NT2/D1 (cell line): ENCODE results near the gene FCRLA.
"Not testable (repeated sequence)": the region's sequence is repeated elsewhere in the genome, so short reads cannot be mapped to it uniquely, and the experiment has no call there.

Experiments
- DNase-seq: peaks from one replicate; pipeline ENCODE4 v3.0.0-alpha.2; 2011; ENCODE audit warnings: low read depth, low spot score
- H3K27me3 ChIP-seq: 2 replicates; pipeline ENCODE4 v1.6.0; 2011; ENCODE audit warnings: mild to moderate bottlenecking; ENCODE audit not compliant: insufficient read length, insufficient read depth
- H3K36me3 ChIP-seq: 2 replicates; pipeline ENCODE4 v1.6.1; 2011; ENCODE audit warnings: mild to moderate bottlenecking, low read length, mixed read lengths; ENCODE audit not compliant: insufficient read depth, insufficient read length
- H3K4me1 ChIP-seq: 2 replicates; pipeline ENCODE4 v1.5.1; 2011; ENCODE audit not compliant: insufficient read depth, insufficient read length
- H3K4me3 ChIP-seq: 2 replicates; pipeline ENCODE4 v1.5.1; 2011; ENCODE audit warnings: low read depth; ENCODE audit not compliant: insufficient read length
- H3K9ac ChIP-seq: 2 replicates; pipeline ENCODE4 v1.6.0; 2011; ENCODE audit warnings: low read depth; ENCODE audit not compliant: insufficient read length
- H3K9me3 ChIP-seq: 2 replicates; pipeline ENCODE4 v1.5.1; 2011; ENCODE audit warnings: mild to moderate bottlenecking, low read length; ENCODE audit not compliant: insufficient read depth
- SUZ12 ChIP-seq: IDR thresholded peaks from 2 replicates; pipeline ENCODE4 v1.6.1; 2011; ENCODE audit not compliant: insufficient read length, insufficient read depth; ENCODE audit errors: extremely low read depth
- YY1 ChIP-seq: IDR thresholded peaks from 2 replicates; pipeline ENCODE4 v1.6.1; 2011; ENCODE audit not compliant: insufficient read length, insufficient read depth
- ZNF274 ChIP-seq: IDR thresholded peaks from 2 replicates; pipeline ENCODE4 v1.6.1; 2011; ENCODE audit warnings: mild to moderate bottlenecking, low read depth, low read length

Gene FCRLA

DNA sequence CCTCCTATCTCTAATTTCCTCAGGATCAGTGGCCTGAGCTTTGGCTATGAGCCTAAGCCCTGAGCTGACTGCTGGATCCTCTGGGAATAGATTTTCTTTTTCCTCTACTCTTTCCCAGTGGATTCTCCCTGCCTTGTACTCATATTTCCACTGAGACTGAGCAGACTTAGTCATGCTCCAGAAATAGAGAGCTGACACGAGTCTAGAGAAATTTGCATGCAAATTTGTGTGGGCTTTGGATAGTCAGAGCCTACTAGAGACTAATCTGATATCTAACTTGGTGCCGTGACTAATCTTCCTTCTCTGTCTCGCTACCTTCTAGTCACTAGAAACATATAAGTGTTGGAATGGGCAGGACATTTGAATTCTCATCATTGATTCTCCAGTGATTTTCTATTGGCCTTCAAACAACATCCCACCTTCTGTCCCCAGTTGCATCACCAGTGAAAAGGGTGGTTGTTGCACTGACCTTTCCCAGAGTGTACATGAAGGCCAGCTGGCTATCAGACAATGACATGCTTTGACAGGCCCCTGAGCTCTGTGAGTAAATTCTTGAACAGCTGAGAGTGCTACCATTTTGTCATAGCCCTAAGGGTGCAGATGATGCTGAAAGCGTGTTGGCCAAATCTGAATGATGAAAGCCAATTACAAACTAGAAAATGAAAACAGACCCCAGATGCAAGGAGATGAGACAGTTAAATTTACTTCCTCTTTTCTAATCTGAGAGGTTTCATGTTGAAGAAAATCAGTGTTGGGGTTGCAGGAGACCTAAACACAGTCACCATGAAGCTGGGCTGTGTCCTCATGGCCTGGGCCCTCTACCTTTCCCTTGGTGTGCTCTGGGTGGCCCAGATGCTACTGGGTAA is at the start of gene FCRLA:
Gene FCRLA (plus strand): TSS at position 748 of the 866 bp plus-strand sequence. CDS start 36 bp downstream, at position 784.
- no peak for DNase-seq
- Histone ChIP-seq H3K27me3 (no peaks in the 10 kb centered on the region), H3K9me3 (no peaks in the 10 kb centered on the region), H3K36me3 (no peaks in the 10 kb centered on the region), H3K4me1 (no peaks in the 10 kb centered on the region), H3K4me3 (no peak within 1 kb of the TSS), H3K9ac (no peak within 1 kb of the TSS)
- TF ChIP-seq SUZ12 (no peak), ZNF274 (no peak), YY1 (no peak)

GRCh38 chr1:161658524-161658923 is 48.5 kb upstream of the FCRLA start:
- not testable (repeated sequence) for H3K9me3 ChIP-seq, DNase-seq, H3K36me3 ChIP-seq, H3K4me3 ChIP-seq, H3K4me1 ChIP-seq, H3K27me3 ChIP-seq, H3K9ac ChIP-seq

DNA sequence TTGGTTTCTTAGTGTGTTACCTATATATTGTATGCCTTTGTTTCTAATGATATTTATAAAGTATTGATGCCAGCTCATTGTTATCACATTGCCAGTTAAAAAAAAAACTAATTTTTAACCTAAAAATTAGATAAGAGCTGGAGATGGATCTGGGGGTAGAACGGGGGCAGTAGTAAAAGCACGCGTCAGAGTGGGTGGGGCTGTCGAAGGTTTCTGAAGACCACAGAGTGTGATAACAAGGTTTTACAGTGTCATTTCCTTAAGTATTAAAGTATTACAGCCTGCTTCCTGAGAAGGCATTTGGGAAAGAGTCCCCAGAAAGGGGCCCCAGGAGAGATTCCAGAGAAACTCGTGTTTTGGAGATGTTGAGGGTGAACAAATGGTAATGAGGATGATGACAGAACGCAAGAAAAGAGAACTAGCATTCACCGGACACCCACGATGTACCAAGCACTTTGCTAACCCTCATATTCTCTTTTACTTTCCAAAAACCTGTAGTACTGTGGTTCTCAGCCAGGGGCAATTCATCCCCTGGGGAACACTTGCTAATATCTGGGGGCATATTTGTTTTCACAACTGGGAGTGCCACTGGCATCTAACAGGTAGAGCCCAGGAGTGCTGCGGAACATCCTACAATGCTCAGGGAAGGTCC is 45.2 kb upstream of the FCRLA start:
- not testable (repeated sequence) for H3K9me3 ChIP-seq, H3K36me3 ChIP-seq, H3K4me3 ChIP-seq, DNase-seq, H3K27me3 ChIP-seq, H3K9ac ChIP-seq, H3K4me1 ChIP-seq

- not testable (repeated sequence) for H3K4me3 ChIP-seq, H3K9ac ChIP-seq, H3K4me1 ChIP-seq, H3K27me3 ChIP-seq, H3K36me3 ChIP-seq, DNase-seq, H3K9me3 ChIP-seq
Measured at GRCh38 chr1:161662684-161663339, 44.2 kb upstream of the FCRLA start, which contains the start of gene FCGR2B. Gene FCGR2B, plus strand, starts transcription at chr1:161663143. Its CDS starts 99 bp downstream, at chr1:161663242.

DNA sequence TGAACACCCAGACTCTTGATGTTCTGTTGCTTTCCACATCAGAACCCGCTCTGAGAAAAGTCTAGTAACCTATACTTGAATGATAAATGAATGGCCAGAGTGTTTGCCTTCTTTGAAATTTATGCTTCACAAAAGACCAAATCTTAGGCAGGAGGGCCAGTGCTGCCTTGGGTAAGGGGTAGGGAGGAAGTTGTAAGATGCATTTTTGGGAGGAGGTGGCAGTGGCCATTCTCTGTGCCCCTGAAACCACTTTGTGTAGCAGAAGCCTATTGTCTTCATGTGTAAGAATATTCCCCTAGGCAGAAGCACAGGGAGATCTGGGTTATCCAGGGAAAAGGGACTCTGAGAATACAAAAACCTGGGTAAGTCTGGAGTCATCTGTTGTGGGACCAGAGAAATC is 43.5 kb upstream of the FCRLA start:
- DNase-seq, H3K4me3 ChIP-seq, H3K9me3 ChIP-seq, H3K9ac ChIP-seq, H3K27me3 ChIP-seq, H3K4me1 ChIP-seq, H3K36me3 ChIP-seq: not testable (repeated sequence)

DNA sequence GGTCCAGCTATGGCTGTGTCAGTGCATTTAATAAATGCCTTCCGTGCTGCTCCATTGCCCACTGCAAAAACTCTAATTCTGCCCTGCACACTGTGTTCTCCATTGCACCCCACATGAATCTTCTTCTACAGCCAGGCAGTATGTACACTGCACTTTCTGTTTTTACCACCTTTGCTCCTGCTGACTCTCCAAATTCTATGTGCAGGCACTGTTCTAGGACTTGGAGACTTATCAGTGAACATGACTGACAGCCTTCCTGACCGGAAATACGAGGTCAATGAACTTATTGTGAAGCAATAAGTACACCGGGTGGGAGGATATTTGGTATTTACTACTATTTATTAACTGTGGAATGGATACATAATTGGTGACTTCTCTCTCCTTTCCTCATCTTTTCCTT is 42.3 kb upstream of the FCRLA start:
- not testable (repeated sequence) for H3K9ac ChIP-seq, H3K27me3 ChIP-seq, DNase-seq, H3K9me3 ChIP-seq, H3K36me3 ChIP-seq, H3K4me1 ChIP-seq, H3K4me3 ChIP-seq

DNA sequence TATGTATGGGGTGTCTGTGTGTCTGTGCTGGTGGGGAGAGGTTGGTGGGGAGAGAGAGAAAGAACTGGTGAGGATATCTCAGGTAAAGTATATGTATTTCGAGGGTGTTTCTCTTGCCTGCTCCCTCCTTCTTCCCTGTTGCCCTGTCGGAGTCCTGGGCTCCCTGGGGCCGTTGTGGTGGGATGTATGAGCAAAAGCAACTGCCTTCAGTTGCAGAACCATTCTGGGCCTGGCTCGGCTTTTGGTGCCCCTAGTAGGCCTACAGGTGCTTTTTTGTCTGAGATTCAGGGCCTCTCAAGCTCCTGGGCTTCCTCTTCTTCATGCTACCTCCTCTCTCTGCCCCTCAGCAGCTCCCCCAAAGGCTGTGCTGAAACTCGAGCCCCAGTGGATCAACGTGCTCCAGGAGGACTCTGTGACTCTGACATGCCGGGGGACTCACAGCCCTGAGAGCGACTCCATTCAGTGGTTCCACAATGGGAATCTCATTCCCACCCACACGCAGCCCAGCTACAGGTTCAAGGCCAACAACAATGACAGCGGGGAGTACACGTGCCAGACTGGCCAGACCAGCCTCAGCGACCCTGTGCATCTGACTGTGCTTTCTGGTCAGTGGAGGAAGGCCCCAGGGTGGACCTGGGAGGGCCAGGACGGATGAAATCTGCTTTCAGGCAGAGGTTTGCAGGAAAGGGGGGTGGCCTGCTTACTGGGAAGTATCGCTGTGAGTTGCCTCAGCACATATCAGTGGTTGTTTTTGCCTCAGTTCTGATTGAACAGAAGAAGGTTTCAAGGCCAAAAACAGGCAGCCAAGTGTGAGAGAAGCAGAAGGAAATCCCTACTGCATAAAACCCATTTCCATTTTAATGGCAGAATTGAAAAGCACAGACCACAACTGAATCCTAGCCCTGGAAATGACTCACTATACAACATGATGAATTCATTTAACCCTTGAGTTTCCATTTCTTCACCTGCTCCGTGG is 35.7 kb upstream of the FCRLA start:
- not testable (repeated sequence) for H3K4me3 ChIP-seq, H3K27me3 ChIP-seq, H3K36me3 ChIP-seq, H3K9me3 ChIP-seq, H3K4me1 ChIP-seq, DNase-seq, H3K9ac ChIP-seq

DNA sequence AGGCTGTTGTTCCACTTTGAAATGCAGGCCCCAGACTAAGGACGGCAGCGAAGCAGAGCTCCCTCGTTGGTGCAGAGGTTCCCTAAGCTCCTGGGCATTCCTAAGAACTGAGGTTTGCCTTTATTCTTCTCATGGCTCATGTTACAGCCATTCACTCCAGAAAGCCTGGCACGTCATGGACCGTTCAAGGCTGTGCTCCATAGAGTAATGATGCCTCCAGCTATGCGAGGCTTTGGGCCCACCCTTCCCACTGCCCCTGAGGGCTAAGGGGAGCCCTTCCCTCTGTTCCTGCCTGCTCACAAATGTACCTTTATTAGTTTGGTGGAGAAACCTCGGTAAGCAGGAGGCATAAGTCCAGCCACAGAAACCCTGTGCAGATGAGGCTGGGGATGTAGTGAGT is 33.6 kb upstream of the FCRLA start:
- H3K4me3 ChIP-seq, H3K27me3 ChIP-seq, H3K9ac ChIP-seq, H3K9me3 ChIP-seq, H3K4me1 ChIP-seq, DNase-seq, H3K36me3 ChIP-seq: not testable (repeated sequence)

- not testable (repeated sequence) for H3K4me1 ChIP-seq, DNase-seq, H3K36me3 ChIP-seq, H3K9me3 ChIP-seq, H3K27me3 ChIP-seq, H3K9ac ChIP-seq, H3K4me3 ChIP-seq
Measured at GRCh38 chr1:161674447-161674846, 32.6 kb upstream of the FCRLA start.

DNA sequence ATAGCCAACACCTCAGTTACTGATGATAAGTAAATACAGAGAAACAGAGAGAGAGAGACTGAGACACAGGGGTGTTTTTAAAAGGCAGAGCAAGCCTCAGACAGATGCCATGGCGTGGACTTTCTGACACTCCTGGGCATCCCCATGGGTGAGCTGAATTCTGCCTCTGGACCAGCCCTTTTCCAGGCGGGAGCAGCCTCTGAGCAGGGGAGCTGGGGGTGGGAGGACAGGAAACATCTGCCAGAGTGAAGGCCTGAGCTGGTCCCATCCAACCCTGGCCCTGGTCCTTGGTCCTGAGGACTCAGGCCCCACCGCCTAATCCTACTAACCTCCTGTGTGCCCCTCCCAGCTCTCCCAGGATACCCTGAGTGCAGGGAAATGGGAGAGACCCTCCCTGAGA is 32.1 kb upstream of the FCRLA start:
- H3K36me3 ChIP-seq: not testable (repeated sequence)

More for the DNA sequence above, 32.1 kb upstream of the FCRLA start:
- DNase-seq, H3K9me3 ChIP-seq, H3K4me3 ChIP-seq, H3K9ac ChIP-seq, H3K4me1 ChIP-seq, H3K27me3 ChIP-seq: not testable (repeated sequence)
